Prostate gland (tissue), 2 donors: ENCODE data around the gene MAP2K1. TPM values are rescaled to one million over a fixed set of nuclear protein-coding genes. Genes with fewer than 3 reads are reported as not detected.

Experiments used
- DNase-seq: peaks from one replicate; pipeline ENCODE4 v3.0.0-alpha.2; 2019; ENCODE audit warnings: low spot score
- H3K27ac ChIP-seq, 2 donors: fragments of 200-600 bp; sonication (generic); 2 replicates each; pipeline ENCODE4 v1.5.1; 2017 to 2019
- H3K27me3 ChIP-seq: fragments of 200-600 bp; sonication (generic); replicated peaks from 2 replicates; pipeline ENCODE4 v1.5.1; 2019; ENCODE audit not compliant: insufficient read depth
- H3K36me3 ChIP-seq, 2 donors: fragments of 200-600 bp; sonication (generic); 1 replicate in 1 of 2; 2 replicates in 1 of 2; pipeline versions ENCODE4 v1.5.1 to v1.8.1; 2017 to 2019
- H3K4me1 ChIP-seq: fragments of 200-600 bp; sonication (generic); replicated peaks from 2 replicates; pipeline ENCODE4 v1.5.1; 2019
- H3K4me3 ChIP-seq, 2 donors: fragments of 200-600 bp; sonication (generic); 2 replicates each; pipeline ENCODE4 v1.5.1; 2017 to 2019
- H3K9me3 ChIP-seq: fragments of 200-600 bp; sonication (generic); 2 replicates; pipeline ENCODE4 v1.5.1; 2017
- POLR2A ChIP-seq: fragments of 450-650 bp; IDR thresholded peaks from one replicate; pipeline ENCODE4 v1.6.1; 2016; ENCODE audit warnings: antibody characterized with exemption, mild to moderate bottlenecking
- POLR2AphosphoS5 ChIP-seq: sonication (generic); formaldehyde crosslinking; IDR thresholded peaks from one replicate; pipeline ENCODE4 v1.6.1; 2017; ENCODE audit warnings: antibody characterized with exemption
- whole genome bisulfite sequencing: methylation state at CpG from one replicate; pipeline ENCODE4 v1.1.5; 2018; 5-methylcytosine and 5-hydroxymethylcytosine counted together
- intact Hi-C: fragments of 100-400 bp; cut with DNase I; formaldehyde crosslinking; loops from one replicate; pipeline ENCODE4 v1.14.2; 2022
- total RNA-seq, 2 donors: library from RNA; depleted of rRNA; stranded (reverse); fragments of >200 nt; gene quantifications; one replicate each; pipeline ENCODE4 v1.1.0, GENCODE V29; 2016
- TF ChIP-seq, protein P1 (sequence below), 4 experiments: fragments of 200-600 bp in 2 of 4; fragments of 450-650 bp in 2 of 4; sonication (generic) in 2 of 4; IDR thresholded peaks; 1 replicate in 3 of 4; 2 replicates in 1 of 4; pipeline ENCODE4 v1.5.1; 2016 to 2019; ENCODE audit warnings: antibody characterized with exemption in 4 of 4, mild to moderate bottlenecking in 2 of 4, moderate library complexity in 2 of 4

MAP2K1 gene
- total RNA-seq, 2 donors from 2014 or later, result 28.0 to 29.0 TPM

DNA sequence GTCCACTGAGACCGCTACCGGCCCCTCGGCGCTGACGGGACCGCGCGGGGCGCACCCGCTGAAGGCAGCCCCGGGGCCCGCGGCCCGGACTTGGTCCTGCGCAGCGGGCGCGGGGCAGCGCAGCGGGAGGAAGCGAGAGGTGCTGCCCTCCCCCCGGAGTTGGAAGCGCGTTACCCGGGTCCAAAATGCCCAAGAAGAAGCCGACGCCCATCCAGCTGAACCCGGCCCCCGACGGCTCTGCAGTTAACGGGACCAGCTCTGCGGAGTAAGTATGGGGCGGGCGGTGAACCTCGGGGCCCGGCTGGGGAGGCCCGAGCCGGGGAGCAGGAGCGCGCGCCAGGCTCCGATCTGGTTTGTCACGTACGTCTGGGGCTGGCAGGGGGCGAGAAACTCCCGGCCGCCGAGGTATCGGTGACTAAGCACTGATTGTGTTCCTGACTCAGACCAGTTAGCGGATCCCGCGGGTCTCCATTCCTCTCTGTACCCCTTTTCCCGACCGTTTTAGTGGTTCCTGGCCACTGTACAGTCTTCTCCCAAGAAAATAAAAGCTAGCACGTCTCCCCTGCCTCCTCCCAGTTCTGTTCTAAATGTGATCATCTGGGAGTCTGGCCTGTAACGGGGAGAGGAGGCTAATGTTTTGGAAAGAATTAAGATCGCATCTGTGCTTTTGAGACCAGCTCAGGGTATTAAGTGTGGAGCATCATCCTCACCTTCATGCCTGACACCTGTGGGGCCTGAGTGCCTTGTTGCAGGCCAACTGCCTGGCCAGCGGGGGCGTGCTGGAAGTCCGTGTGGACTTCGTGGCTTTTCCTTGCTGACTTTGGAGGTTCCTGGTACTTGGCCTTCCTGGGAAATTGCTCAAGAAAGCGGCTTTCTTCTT, 691 bp downstream of the MAP2K1 start:
- Histone ChIP-seq H3K27ac (peak overlapping the region; percentile 89 to 94), H3K9me3 (no peaks in the 10 kb centered on the region), H3K27me3 (no peaks in the 10 kb centered on the region), H3K4me1 (peaks cover 7% of the 10 kb centered on the region), H3K4me3 (peak overlapping the region; percentile 86 to 98), H3K36me3 (no peaks in the 10 kb centered on the region)
- WGBS, result under 1% methylated on average over 62 of the region's 62 CpGs
- intact Hi-C loops, result loop anchor here (1.0 to 2.0 kb wide), 2 partner anchors 31 to 110 kb away; partner anchors contain the start of genes SNAPC5 and TIPIN
- no peak for TF ChIP-seq POLR2A
- TF ChIP-seq, protein P1, sequence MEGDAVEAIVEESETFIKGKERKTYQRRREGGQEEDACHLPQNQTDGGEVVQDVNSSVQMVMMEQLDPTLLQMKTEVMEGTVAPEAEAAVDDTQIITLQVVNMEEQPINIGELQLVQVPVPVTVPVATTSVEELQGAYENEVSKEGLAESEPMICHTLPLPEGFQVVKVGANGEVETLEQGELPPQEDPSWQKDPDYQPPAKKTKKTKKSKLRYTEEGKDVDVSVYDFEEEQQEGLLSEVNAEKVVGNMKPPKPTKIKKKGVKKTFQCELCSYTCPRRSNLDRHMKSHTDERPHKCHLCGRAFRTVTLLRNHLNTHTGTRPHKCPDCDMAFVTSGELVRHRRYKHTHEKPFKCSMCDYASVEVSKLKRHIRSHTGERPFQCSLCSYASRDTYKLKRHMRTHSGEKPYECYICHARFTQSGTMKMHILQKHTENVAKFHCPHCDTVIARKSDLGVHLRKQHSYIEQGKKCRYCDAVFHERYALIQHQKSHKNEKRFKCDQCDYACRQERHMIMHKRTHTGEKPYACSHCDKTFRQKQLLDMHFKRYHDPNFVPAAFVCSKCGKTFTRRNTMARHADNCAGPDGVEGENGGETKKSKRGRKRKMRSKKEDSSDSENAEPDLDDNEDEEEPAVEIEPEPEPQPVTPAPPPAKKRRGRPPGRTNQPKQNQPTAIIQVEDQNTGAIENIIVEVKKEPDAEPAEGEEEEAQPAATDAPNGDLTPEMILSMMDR (IDR thresholded peaks at IDR 0.05), result peak in 1 of 4 experiments; percentile 15
- no peak for TF ChIP-seq POLR2AphosphoS5
- peak; percentile 37 for DNase-seq

DNA sequence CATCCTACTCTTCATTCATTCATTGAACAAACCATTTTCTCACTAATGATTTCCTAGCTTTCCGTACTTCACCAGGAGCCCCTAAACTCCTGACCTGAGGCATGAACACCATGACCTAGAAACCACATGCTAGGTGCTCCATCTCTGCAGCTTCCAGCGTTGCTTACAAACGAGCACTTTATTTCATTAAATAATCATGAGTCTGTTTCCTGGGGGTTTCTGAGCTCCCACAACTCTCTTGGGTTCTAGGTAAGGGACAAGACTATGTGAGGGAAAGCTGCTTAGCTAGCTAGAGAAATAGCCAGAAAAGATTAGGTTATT, 1.3 kb downstream of the MAP2K1 start:
- Histone ChIP-seq H3K9me3 (no peaks in the 10 kb centered on the region), H3K27ac (peak overlapping the region; percentile 20 to 94), H3K4me3 (peak overlapping the region; percentile 86 to 98), H3K27me3 (no peaks in the 10 kb centered on the region), H3K36me3 (no peaks in the 10 kb centered on the region), H3K4me1 (peaks cover 7% of the 10 kb centered on the region)
- 18% methylated on average over 3 of the region's 3 CpGs for WGBS
- intact Hi-C loops, result no loop called here
- no peak for TF ChIP-seq POLR2A
- no peak for DNase-seq

DNA sequence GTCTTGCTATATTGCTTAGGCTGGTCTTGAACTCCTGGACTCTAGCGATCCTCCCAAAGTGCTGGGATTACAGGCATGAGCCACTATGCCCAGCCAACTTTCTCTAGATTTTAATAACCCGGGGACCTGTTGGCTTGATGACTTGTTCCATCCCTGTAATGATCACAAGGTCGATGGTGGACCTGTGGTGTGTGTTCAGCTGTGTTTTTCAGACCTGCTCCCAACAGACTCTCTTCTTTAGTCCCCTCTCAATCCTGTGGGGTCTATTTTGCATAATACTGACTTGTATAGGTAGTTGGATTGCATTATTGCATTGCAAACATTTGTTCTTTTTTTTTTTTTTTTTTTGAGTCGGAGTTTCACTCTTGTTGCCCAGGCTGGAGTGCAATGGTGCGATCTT, 1.9 kb downstream of the MAP2K1 start:
- no peak for TF ChIP-seq POLR2AphosphoS5
- TF ChIP-seq, protein P1 (IDR thresholded peaks at IDR 0.05), result no peak
- TF ChIP-seq POLR2A, result no peak
- WGBS, result 82% methylated on average over 5 of the region's 5 CpGs
- intact Hi-C loops, result no loop called here
- Histone ChIP-seq H3K36me3 (no peaks in the 10 kb centered on the region), H3K9me3 (no peaks in the 10 kb centered on the region), H3K4me3 (no peak overlapping the region), H3K27me3 (no peaks in the 10 kb centered on the region), H3K4me1 (peaks cover 7% of the 10 kb centered on the region), H3K27ac (no peak overlapping the region)
- DNase-seq, result no peak

DNA sequence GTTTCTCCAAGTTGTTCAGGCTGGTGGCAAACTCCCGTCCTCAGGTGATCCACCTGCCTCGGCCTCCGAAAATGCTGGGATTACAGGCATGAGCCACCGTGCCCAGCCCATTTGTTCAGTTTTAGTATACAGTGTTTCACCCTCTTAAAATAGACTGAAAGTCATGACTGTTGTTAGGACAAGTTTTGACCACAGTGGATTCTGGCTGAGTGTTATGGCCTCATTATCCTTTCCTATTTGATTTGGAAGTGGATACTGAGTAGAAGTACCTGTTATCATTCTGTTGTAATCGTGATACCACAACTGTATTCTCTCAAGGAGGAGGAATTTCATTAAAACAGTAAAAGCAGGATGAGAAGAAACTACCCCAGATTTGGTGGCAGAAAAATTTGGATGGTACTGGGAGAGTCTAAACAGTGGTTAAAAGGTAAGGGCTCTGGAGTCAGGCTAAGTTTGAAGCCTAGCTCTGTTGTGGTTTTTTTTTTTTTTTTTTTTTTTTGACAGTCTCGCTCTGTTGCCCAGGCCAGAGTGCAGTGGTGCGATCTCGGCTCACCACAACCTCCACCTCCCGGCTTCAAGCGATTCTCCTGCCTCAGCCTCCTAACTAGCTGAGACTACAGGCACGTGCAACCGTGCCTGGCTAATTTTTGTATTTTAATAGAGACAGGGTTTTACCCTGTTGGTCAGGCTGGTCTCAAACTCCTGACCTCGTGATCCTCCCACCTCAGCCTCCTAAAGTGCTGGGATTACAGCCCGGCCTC, 2.6 kb downstream of the MAP2K1 start:
- Histone ChIP-seq H3K36me3 (no peaks in the 10 kb centered on the region), H3K27ac (no peak overlapping the region), H3K4me3 (no peak overlapping the region), H3K9me3 (no peaks in the 10 kb centered on the region), H3K4me1 (peaks cover 7% of the 10 kb centered on the region), H3K27me3 (no peaks in the 10 kb centered on the region)
- intact Hi-C loops, result no loop called here
- peak; percentile 13 for DNase-seq
- no peak for TF ChIP-seq POLR2A
- TF ChIP-seq, protein P1 (IDR thresholded peaks at IDR 0.05), result no peak
- peak; percentile 71 for TF ChIP-seq POLR2AphosphoS5
- 81% methylated on average over 14 of the region's 14 CpGs for WGBS

DNA sequence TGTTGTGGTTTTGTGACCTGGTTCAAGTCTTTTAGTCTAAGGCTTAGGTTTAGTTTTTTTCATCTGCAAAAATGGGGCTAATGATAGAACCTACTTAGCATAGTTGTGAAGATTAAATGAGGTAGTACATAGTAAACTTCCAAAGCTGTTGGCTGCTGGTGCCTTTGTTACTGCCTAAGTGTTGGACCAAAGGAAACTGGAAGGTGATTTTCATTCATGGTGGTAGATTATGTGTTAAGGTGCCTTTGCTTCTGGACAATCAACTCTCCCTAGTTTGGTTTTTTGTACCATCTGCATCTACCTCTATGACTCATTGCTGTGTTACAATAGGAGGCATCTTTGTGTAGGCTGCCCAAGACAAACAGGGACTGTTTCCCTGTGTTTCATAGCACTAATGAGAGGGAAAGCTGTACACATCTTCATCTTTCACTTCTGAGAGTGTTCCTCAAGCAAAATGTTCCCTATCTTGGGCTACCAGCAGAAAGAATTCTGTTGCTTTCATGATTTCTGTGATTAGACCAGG, 3.2 kb downstream of the MAP2K1 start:
- Histone ChIP-seq H3K27ac (no peak overlapping the region), H3K4me1 (peaks cover 7% of the 10 kb centered on the region), H3K9me3 (no peaks in the 10 kb centered on the region), H3K36me3 (no peaks in the 10 kb centered on the region), H3K4me3 (no peak overlapping the region), H3K27me3 (no peaks in the 10 kb centered on the region)
- DNase-seq, result no peak
- intact Hi-C loops, result no loop called here
- TF ChIP-seq, protein P1 (IDR thresholded peaks at IDR 0.05), result no peak
- no peak for TF ChIP-seq POLR2AphosphoS5
- TF ChIP-seq POLR2A, result no peak
